Measurements from ENCODE around the gene SORCS2. TPM values are rescaled to one million over a fixed set of nuclear protein-coding genes. Genes with fewer than 3 reads are reported as not detected.
"Not testable (repeated sequence)": the region's sequence is repeated elsewhere in the genome, so short reads cannot be mapped to it uniquely, and the experiment has no call there.

Gene SORCS2
- total RNA-seq, 6 experiments from 2014 or later = 0.18 to 6.2 (median 3.1) TPM

DNA sequence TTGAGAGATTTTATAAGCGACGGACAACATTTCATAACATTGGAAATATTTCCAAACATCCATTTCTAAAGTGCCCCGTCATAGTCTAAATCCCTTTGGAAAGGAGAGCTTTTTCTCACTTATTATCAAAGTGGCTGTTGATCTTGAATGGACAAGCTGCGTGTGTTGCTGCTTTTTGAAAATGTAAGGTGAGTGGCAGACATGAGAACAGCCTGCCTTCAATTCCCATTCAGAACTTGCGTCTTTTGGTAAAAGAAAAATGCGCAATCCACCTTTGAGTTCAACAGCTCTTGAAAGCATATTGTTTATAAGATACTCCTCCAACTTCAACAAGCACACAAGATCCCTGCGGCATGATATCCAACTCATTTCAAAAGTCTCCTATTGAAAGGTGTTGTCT, 380.6 kb downstream of the SORCS2 start:
- no peaks in the 10 kb centered on the region for H3K4me1 ChIP-seq
- ATAC-seq (no peak), DNase-seq (no peak)
- TF ChIP-seq CTCF (IDR thresholded peaks at IDR 0.05) (no peak), POLR2A (IDR thresholded peaks at IDR 0.05) (no peak)
- 85% methylated on average over 7 of the region's 7 CpGs for WGBS (ENCODE audit: insufficient coverage, low coverage, low lambda C conversion rate, missing lambda C conversion rate)
- peaks cover 0 to 7% (median 1%) of the 10 kb centered on the region in 4 donors for H3K9me3 ChIP-seq
- H3K36me3 ChIP-seq = no peaks in the 10 kb centered on the region
- intact Hi-C loops (cut with DNase I) = no loop called here
- H3K27ac ChIP-seq = no peak overlapping the region
- no peaks in the 10 kb centered on the region for H3K27me3 ChIP-seq
- H3K4me3 ChIP-seq = no peak overlapping the region

- DNase-seq = no peak
- no peak for ATAC-seq
- Histone ChIP-seq H3K4me3 (no peak overlapping the region), H3K27ac (no peak overlapping the region), H3K9me3 (peaks cover 0 to 13% (median 6%) of the 10 kb centered on the region in 4 donors), H3K36me3 (no peaks in the 10 kb centered on the region), H3K4me1 (no peaks in the 10 kb centered on the region), H3K27me3 (no peaks in the 10 kb centered on the region)
- intact Hi-C loops (cut with DNase I) = no loop called here
- TF ChIP-seq POLR2A (IDR thresholded peaks at IDR 0.05) (no peak), CTCF (IDR thresholded peaks at IDR 0.05) (no peak)
- 63% methylated on average over 8 of the region's 9 CpGs for WGBS (ENCODE audit: insufficient coverage, low coverage, low lambda C conversion rate, missing lambda C conversion rate)
Measured at GRCh38 chr4:7573576-7574091, 381.3 kb downstream of the SORCS2 start.

GRCh38 chr4:7574287-7575014, 382.1 kb downstream of the SORCS2 start:
- no peaks in the 10 kb centered on the region for H3K36me3 ChIP-seq
- no peak overlapping the region for H3K4me3 ChIP-seq
- DNase-seq = no peak
- no peaks in the 10 kb centered on the region for H3K4me1 ChIP-seq
- no peaks in the 10 kb centered on the region for H3K27me3 ChIP-seq
- ATAC-seq = no peak
- peaks cover 0 to 18% (median 6%) of the 10 kb centered on the region in 4 donors for H3K9me3 ChIP-seq
- 55% methylated on average over 7 of the region's 11 CpGs for WGBS (ENCODE audit: insufficient coverage, low coverage, low lambda C conversion rate, missing lambda C conversion rate)
- intact Hi-C loops (cut with DNase I) = no loop called here
- TF ChIP-seq CTCF (IDR thresholded peaks at IDR 0.05) (no peak), POLR2A (IDR thresholded peaks at IDR 0.05) (no peak)
- no peak overlapping the region for H3K27ac ChIP-seq

- Histone ChIP-seq H3K4me1 (no peaks in the 10 kb centered on the region), H3K36me3 (no peaks in the 10 kb centered on the region), H3K9me3 (peaks cover 0 to 18% (median 6%) of the 10 kb centered on the region in 4 donors), H3K27ac (no peak overlapping the region), H3K4me3 (no peak overlapping the region), H3K27me3 (no peaks in the 10 kb centered on the region)
- 64% methylated on average over 6 of the region's 6 CpGs for WGBS (ENCODE audit: insufficient coverage, low coverage, low lambda C conversion rate, missing lambda C conversion rate)
- TF ChIP-seq CTCF (IDR thresholded peaks at IDR 0.05) (no peak), POLR2A (IDR thresholded peaks at IDR 0.05) (no peak)
- ATAC-seq = no peak
- no peak for DNase-seq
- intact Hi-C loops (cut with DNase I) = no loop called here
Measured at GRCh38 chr4:7575426-7575825, 383.1 kb downstream of the SORCS2 start.

- H3K36me3 ChIP-seq; H3K27me3 ChIP-seq; H3K4me1 ChIP-seq; H3K27ac ChIP-seq; DNase-seq; H3K4me3 ChIP-seq; ATAC-seq; intact Hi-C loops (cut with DNase I): not testable (repeated sequence)
- peaks cover 0 to 18% (median 9%) of the 10 kb centered on the region in 4 donors for H3K9me3 ChIP-seq
- 91% methylated on average over 5 of the region's 11 CpGs for WGBS (ENCODE audit: insufficient coverage, low coverage, low lambda C conversion rate, missing lambda C conversion rate)
Measured at GRCh38 chr4:7577361-7578039, 385.2 kb downstream of the SORCS2 start.

Measured in right lobe of liver (tissue), 6 donors.